Lower lobe of right lung (tissue), 2 donors: Measurements from ENCODE around the gene B4GALT5. TPM values are rescaled to one million over a fixed set of nuclear protein-coding genes. Genes with fewer than 3 reads are reported as not detected.
"Not testable (repeated sequence)": the region's sequence is repeated elsewhere in the genome, so short reads cannot be mapped to it uniquely, and the experiment has no call there.

Experiments
- ATAC-seq, 2 donors: fragments of 200-7000 bp; cut with Tn5 transposase; one replicate each; pipeline ENCODE4 v1.9.1; 2020 to 2022; ENCODE audit warnings: mild to moderate bottlenecking in 2 of 2, moderate library complexity in 2 of 2
- DNase-seq: peaks from one replicate; pipeline ENCODE4 v3.0.0-alpha.2; 2020
- H3K27ac ChIP-seq: fragments of 200-600 bp; one replicate; pipeline ENCODE4 v1.8.0; 2022
- H3K27me3 ChIP-seq: fragments of 200-600 bp; one replicate; pipeline ENCODE4 v1.8.0; 2022; ENCODE audit warnings: low read depth
- H3K36me3 ChIP-seq: fragments of 200-600 bp; one replicate; pipeline ENCODE4 v1.8.0; 2022; ENCODE audit warnings: mild to moderate bottlenecking
- H3K4me1 ChIP-seq: fragments of 200-600 bp; one replicate; pipeline ENCODE4 v1.8.0; 2022
- H3K4me3 ChIP-seq: fragments of 200-600 bp; one replicate; pipeline ENCODE4 v1.8.0; 2022; ENCODE audit warnings: mild to moderate bottlenecking
- H3K9me3 ChIP-seq: fragments of 200-600 bp; one replicate; pipeline ENCODE4 v1.8.0; 2022
- intact Hi-C: fragments of 100-400 bp; cut with DNase I; formaldehyde crosslinking; loops from one replicate; pipeline ENCODE4 v1.11.0; 2022
- total RNA-seq: library from RNA; stranded (reverse); fragmentation: NEBNext Ultra II Directional; extraction: Animal tissue kit (Norgen Biotek cat#: 25700); gene quantifications from one replicate; pipeline ENCODE4 v1.2.1, GENCODE V29; 2021
- TF ChIP-seq, protein P1 (sequence below): fragments of 200-600 bp; IDR thresholded peaks from one replicate; pipeline ENCODE4 v1.8.0; 2022; ENCODE audit warnings: antibody characterized with exemption, mild to moderate bottlenecking
- donor health status: DM: no; HTN: yes; CAD: no; lungs with severe emphysema.

Gene B4GALT5
- total RNA-seq, 1 donor from 2014 or later = 39.5 TPM

DNA sequence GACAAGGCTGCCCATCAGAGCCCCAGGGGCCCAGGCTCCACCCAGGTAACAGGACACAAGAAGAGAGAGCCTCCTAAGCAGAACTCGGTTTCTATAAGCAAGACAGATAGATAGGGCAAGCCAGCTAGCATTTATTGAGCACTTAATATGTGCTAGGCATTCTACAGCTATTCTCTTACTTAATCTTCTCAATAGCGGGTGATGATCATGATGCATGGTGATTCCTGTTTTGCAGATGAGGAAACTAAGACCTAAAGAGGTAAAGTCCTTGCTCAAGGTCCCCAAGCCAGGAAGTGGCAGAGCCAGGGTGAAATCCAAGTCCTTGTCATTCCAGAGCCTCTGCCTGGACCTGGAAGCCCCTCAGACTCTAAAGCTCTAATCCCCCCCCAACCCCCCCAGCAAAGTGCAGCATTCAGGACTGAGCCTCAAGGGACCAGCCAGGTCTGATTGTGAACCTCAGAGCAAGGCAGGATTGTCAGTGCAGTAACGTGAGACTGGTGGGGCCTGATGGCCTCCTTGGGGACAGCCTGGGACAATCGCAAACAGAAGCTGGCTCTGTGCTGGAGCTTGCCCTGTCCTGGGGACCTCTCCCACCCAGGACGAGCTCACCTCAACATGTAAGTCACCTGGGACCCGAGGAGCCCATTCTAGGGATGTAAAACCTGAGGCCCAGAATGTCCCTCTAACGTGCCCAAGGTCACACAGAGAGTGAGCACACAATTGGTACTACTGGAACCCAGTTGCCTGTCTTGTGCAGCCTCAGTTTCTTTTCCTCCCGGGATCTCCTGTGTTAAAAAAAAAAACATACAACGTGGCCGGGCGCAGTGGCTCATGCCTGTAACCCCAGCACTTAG is 97.3 kb downstream of the B4GALT5 start:
- Histone ChIP-seq H3K27me3 (no peaks in the 10 kb centered on the region), H3K27ac (no peak overlapping the region), H3K4me3 (no peak overlapping the region), H3K9me3 (no peaks in the 10 kb centered on the region), H3K36me3 (no peaks in the 10 kb centered on the region), H3K4me1 (peaks cover 2% of the 10 kb centered on the region)
- intact Hi-C loops = no loop called here
- TF ChIP-seq, protein P1, sequence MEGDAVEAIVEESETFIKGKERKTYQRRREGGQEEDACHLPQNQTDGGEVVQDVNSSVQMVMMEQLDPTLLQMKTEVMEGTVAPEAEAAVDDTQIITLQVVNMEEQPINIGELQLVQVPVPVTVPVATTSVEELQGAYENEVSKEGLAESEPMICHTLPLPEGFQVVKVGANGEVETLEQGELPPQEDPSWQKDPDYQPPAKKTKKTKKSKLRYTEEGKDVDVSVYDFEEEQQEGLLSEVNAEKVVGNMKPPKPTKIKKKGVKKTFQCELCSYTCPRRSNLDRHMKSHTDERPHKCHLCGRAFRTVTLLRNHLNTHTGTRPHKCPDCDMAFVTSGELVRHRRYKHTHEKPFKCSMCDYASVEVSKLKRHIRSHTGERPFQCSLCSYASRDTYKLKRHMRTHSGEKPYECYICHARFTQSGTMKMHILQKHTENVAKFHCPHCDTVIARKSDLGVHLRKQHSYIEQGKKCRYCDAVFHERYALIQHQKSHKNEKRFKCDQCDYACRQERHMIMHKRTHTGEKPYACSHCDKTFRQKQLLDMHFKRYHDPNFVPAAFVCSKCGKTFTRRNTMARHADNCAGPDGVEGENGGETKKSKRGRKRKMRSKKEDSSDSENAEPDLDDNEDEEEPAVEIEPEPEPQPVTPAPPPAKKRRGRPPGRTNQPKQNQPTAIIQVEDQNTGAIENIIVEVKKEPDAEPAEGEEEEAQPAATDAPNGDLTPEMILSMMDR = no peak
- DNase-seq = no peak
- ATAC-seq = no peak

DNA sequence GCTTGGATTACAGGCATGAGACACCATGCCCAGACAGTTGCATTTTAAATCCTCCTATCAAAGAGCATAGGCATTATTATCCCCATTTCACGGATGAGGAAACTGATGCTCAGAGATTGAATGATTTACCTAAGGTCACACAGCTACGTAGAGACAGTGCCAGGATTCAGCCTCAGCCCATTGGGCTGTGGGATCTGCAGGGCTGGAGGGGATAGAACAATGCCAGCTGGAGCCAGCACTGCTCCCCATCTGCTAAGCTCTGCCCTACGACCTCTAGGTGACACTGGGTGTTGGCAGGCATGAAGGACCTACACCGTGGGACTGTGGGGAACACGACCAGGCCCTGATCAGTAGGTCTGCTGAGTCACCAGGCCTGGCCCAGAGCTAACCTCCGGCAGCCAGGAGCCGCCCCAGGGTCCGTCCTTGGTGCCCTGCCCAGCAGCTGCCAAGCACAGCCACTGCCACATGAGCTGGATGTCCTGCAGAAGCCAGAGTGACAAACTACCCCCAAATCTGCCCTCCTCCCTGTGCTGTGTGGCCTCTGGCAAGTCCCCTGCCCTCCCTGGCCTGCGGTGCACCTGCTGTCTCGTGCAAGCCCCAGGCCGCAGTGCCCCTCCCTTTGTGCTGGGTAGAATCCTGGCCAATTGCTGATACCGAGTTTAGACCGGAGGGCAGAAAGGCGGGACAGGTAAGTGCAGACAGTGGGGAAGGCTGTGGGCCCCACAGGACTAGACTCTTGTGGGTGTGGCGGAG is 98.1 kb downstream of the B4GALT5 start:
- no peak overlapping the region for H3K27ac ChIP-seq
- peak in 1 of 2 donors; percentile 3 for ATAC-seq
- intact Hi-C loops = no loop called here
- peaks cover 10% of the 10 kb centered on the region for H3K4me1 ChIP-seq
- H3K4me3 ChIP-seq = no peak overlapping the region
- no peaks in the 10 kb centered on the region for H3K9me3 ChIP-seq
- TF ChIP-seq, protein P1 = no peak
- DNase-seq = no peak
- no peaks in the 10 kb centered on the region for H3K36me3 ChIP-seq
- H3K27me3 ChIP-seq = no peaks in the 10 kb centered on the region

DNA sequence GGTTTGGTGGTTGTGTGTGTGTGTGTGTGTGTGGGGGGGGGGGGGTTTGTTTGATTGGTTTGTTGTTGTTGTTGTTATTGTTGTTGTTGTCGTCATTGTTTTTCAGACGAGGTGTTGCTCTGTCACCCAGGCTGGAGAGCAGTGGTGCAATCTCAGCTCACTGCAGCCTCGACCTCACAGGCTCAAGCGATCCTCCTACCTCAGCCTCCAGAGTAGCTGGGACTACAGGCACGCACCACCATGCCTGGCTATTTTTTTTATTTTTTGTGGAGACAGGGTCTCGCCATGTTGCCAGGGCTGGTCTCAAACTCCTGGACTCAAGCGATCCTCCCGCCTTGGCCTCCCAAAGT is 98.7 kb downstream of the B4GALT5 start:
- H3K9me3 ChIP-seq, ATAC-seq, H3K4me3 ChIP-seq, H3K27me3 ChIP-seq, intact Hi-C loops, H3K27ac ChIP-seq, H3K36me3 ChIP-seq, DNase-seq: not testable (repeated sequence)
- peaks cover 11% of the 10 kb centered on the region for H3K4me1 ChIP-seq

DNA sequence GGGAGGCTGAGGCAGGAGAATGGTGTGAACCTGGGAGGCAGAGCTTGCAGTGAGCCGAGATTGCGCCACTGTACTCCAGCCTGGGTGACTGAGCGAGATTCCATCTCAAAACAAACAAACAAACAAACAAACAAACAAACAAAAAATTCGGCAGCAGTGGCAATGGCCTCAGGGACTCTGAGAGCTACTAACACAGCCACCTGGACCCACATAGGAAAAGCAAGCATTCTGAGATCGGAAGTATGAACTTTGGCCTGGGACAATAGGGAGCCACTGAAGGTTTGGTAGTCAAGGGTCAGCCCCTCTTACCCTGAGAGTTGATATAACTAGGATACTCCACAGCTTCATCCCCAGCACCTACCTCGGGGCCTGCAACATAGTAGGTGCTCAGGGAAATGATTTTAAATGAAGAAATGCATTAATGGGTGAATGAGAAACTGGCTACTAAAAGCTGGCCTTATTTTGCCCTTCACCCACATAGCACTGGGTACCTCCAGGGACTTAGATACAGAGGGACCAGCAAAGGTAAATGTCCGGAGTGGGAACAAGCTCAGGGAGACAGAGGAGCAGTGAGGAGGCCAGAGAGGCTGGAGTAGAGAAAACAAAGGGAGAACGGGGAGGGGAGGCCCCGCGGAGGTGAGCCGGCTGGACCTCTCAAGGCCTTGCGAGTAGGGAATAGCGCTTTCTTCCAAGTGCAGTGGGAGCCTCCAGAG is 99.2 kb downstream of the B4GALT5 start:
- DNase-seq = no peak
- Histone ChIP-seq H3K9me3 (no peaks in the 10 kb centered on the region), H3K4me3 (no peak overlapping the region), H3K27me3 (no peaks in the 10 kb centered on the region), H3K36me3 (no peaks in the 10 kb centered on the region), H3K27ac (no peak overlapping the region), H3K4me1 (peaks cover 11% of the 10 kb centered on the region)
- TF ChIP-seq, protein P1 = no peak
- ATAC-seq = no peak
- intact Hi-C loops = no loop called here

DNA sequence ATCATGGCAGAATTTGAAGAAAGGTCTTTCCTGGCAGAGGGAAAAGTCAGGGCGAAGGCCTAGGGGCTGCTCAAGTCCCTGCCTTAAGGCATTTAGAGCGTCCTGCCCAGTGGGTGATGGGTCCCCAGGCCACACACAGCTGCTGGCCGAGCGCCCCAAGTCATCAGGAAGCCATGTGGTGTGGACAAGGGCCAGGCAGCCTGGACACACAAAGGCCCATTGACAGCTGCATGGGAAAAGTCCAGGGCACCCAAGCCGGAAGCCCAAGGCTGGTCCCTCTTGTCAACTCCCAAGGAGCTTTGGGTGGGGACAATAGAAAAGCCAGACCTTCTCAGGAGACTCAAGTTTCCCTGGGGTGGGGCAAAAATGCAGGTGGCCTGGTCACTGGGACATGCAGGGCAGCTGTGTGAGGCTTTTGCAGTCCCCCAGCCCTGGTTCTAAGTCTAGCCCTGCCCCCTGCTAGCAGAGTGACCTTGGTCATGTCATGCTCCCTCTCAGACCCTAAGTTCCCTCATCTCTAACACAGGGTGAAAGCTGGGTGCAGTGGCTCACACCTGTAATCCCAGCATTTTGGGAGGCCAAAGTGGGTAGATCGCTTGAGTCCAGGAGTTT is 101.4 kb downstream of the B4GALT5 start:
- ATAC-seq (no peak), DNase-seq (peak; percentile 48)
- H3K4me3 ChIP-seq = no peak overlapping the region
- peaks cover 18% of the 10 kb centered on the region for H3K4me1 ChIP-seq
- TF ChIP-seq, protein P1 = no peak
- H3K27me3 ChIP-seq = peaks cover 8% of the 10 kb centered on the region
- no peak overlapping the region for H3K27ac ChIP-seq
- intact Hi-C loops = no loop called here
- no peaks in the 10 kb centered on the region for H3K9me3 ChIP-seq
- no peaks in the 10 kb centered on the region for H3K36me3 ChIP-seq

DNA sequence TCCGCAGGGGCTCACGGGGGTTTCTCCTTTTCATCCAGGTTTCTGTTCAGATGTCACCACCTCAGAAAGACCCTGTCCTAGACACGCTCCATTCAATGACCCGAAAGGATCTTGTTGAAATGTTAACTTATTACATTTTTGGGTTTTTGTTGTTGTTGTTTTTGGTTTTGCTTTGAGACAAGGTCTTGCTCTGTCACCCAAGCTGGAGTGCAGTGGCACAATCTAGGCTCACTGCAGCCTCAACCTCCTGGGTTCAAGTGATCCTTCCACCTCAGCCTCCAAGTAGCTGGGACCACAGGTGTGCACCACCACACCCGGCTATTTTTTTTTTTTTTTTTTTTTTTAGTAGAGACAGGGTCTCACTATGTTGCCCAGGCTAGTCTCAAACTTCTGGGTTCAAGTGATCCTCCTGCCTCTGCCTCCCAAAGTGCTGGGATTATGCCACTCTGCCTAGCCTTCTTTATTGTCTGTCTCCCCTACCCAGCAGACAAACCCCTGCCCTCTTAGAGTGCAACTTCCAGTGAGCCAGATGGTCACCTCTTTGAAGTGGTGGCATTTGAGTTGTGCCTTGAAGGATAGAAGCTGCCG is 102.0 kb downstream of the B4GALT5 start:
- intact Hi-C loops, H3K36me3 ChIP-seq, H3K27ac ChIP-seq, ATAC-seq, H3K27me3 ChIP-seq, H3K9me3 ChIP-seq: not testable (repeated sequence)
- DNase-seq = peak; percentile 2
- peaks cover 18% of the 10 kb centered on the region for H3K4me1 ChIP-seq
- H3K4me3 ChIP-seq = peak overlapping the region; percentile 34
